Ishikawa (cell line): ENCODE measurements around the gene CCDC8.

ENCODE experiments used
- EP300 ChIP-seq: IDR thresholded peaks from 2 replicates; pipeline ENCODE4 v1.6.1; 2012; ENCODE audit warnings: borderline replicate concordance
- FOXM1 ChIP-seq: IDR thresholded peaks from 2 replicates; pipeline ENCODE4 v1.6.1; 2012; ENCODE audit warnings: low read depth, borderline replicate concordance
- MAX ChIP-seq: IDR thresholded peaks from 2 replicates; pipeline ENCODE4 v1.6.1; 2012
- RAD21 ChIP-seq: IDR thresholded peaks from 2 replicates; pipeline ENCODE4 v1.6.1; 2012; ENCODE audit warnings: low read depth
- REST ChIP-seq: IDR thresholded peaks from 2 replicates; pipeline ENCODE4 v1.6.1; 2012; ENCODE audit warnings: low read depth, mild to moderate bottlenecking
- TAF1 ChIP-seq: IDR thresholded peaks from 2 replicates; pipeline ENCODE4 v1.6.1; 2012; ENCODE audit warnings: low read depth, mild to moderate bottlenecking
- TCF12 ChIP-seq: IDR thresholded peaks from 2 replicates; pipeline ENCODE4 v1.6.1; 2012; ENCODE audit warnings: low read depth
- YY1 ChIP-seq: IDR thresholded peaks from 2 replicates; pipeline ENCODE4 v1.6.1; 2012; ENCODE audit warnings: low read depth
- ZBTB7A ChIP-seq: IDR thresholded peaks from 2 replicates; pipeline ENCODE4 v1.6.1; 2012; ENCODE audit warnings: low read depth

- TF ChIP-seq EP300 (no peak), ZBTB7A (no peak), MAX (no peak), RAD21 (no peak), TCF12 (no peak), REST (no peak), TAF1 (no peak), FOXM1 (no peak), YY1 (no peak)
Measured at GRCh38 chr19:46385636-46386035, 27.7 kb downstream of the CCDC8 start.
